HG03159 (cell line): ENCODE data around the gene URB2.
A peak's percentile ranks its signal among the peaks of the same experiment; 100 is the strongest.
"Not testable (repeated sequence)": the region's sequence is repeated elsewhere in the genome, so short reads cannot be mapped to it uniquely, and the experiment has no call there.

Source experiments
- ATAC-seq: cut with Tn5 transposase; IDR thresholded peaks from one replicate; pipeline ENCODE4 v1.9.1; 2021; ENCODE audit warnings: mild to moderate bottlenecking, moderate library complexity; ENCODE audit not compliant: unreplicated experiment

The URB2 gene

GRCh38 chr1:229625915-229626831 lies at the start of gene URB2, which contains the start of gene TAF5L:
Gene URB2, plus strand, starts transcription at chr1:229626247. Its CDS starts 1,387 bp downstream, at chr1:229627634.
Gene TAF5L, minus strand, starts transcription at chr1:229626122. Its CDS starts 11,640 bp downstream, at chr1:229614482.
- peak; percentile 87 for ATAC-seq

- ATAC-seq = peak; percentile 36
Observed at GRCh38 chr1:229578168-229579058, 47.6 kb upstream of the URB2 start.

- ATAC-seq = peak; percentile 90
Observed at GRCh38 chr1:229579059-229579673, 46.9 kb upstream of the URB2 start.

- ATAC-seq = no peak
Observed at GRCh38 chr1:229581485-229581884, 44.6 kb upstream of the URB2 start.

DNA sequence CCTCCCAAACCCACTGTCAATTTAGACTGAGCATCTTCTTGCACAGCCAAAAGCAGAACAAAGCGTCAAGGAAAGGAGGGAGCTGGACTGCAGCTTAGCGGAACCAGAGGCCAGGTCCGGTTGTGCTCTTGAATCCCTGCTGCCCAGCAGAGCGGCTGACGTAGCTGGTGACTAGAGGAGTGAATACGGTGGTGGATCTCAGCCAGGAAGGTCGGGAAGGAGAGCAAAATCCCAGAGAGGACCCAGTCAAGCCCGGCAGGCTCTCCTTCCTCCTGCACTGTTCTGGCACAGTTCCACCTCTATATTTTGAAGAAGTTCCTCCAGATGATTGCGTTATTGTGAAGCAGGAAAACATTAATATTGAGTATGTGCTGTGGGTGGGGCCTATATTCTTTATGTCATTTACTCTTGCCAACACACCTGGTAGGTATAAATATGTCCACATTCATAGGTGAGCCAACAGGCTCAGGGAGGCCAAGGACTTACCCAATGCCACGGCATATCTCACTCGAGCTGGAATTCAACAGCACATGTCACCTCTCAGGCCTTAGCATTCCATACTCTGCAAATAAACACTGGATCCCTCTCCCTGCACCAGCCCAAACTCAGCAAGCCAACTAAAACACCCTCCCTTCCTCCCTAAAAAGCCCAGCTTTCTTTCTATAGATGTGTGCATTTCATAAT lies 43.9 kb upstream of the URB2 start:
- no peak for ATAC-seq

DNA sequence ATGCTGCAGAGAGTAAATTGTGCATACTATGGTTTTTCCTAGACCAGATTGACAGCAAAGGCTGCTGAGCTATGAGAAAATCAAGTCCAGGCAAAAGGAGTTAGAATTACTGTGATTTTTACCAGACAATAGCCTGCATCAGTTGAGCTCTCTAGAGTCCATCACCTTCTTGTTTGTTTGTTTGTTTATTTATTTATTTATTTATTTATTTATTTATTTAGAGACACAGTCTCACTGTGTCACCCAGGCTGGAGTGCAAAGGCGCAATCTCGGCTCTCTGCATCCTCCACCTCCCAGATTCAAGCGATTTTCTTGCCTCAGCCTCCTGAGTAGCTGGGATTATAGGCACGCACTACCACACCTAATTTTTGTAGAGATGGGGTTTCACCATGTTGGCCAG lies 43.3 kb upstream of the URB2 start:
- ATAC-seq = no peak

GRCh38 chr1:229585338-229585737 lies 40.7 kb upstream of the URB2 start:
- ATAC-seq = no peak

GRCh38 chr1:229590119-229590518 lies 35.9 kb upstream of the URB2 start:
- no peak for ATAC-seq

DNA sequence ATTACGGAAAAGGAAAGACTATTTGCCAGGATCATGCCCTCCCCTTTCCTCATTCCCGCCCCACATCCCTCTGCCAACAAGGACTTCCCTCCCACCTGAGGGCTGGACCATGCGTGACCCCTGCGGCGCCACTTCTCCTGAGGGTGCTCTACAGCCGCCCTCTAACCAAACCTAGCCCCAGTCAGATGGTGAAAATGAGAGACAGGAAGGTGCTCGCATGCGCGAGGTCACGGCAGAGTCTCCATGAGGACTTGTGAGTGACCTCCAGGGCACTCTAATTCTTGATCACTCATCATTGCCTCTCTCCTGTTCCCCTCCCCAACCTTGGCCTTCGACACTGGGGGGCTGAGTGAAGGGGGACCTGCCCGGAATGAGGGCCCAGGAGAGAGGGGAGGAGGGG lies 32.2 kb upstream of the URB2 start:
- ATAC-seq = no peak

DNA sequence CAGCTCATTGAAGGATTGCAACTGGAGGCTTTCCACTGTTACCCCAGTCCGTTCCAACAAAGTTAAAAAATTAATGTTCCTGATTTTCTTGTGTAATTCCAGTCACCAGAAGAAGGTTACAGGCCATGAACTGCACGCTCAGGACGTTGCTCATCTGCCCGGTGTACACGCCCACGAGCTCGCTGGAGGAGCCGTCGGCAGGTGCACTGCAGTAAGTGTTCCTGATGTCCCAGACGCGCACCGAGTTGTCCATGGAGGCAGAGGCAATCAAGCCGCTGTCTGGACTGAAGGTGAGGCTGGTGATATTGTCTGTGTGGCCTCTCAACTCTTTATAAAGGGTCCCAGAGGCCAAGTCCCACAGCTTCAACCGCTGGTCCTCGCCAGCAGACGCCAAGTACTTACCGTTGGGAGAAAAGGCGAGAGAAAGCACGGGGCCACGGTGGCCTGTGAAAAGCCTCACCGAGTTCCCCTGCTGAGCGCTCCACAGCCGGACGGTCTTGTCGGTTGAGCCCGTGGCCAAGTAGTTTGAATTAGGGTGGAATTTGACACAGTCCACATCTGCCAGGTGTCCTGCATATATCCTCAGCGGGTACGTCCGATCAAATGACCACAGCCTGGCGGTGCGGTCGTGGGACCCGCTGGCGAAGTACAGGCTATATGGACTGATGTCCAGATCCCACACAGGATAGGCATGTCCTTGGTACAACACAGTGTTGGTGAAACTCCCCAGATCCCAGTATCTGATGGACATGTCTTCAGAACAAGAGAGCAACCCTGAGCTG lies 31.6 kb upstream of the URB2 start:
- no peak for ATAC-seq

DNA sequence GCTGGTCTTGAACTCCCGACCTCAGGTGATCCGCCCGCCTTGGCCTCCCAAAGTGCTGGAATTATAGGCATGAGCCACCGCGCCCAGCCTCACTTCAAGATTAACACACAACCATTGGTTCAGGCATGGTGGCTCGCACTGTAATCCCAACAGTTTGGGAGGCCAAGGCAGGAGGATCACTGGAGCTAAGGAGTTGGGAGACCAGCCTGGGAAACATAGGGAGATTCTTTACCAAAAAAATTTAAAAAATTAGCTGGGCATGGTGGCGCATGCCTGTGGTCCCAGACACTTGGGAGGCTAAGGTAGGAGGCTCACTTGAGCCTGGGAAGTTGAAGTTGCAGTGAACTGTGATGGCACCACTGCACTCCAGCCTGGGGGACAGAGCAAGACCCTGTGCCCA lies 30.2 kb upstream of the URB2 start:
- not testable (repeated sequence) for ATAC-seq

- ATAC-seq = no peak
Observed at GRCh38 chr1:229596925-229597699, 28.9 kb upstream of the URB2 start.

DNA sequence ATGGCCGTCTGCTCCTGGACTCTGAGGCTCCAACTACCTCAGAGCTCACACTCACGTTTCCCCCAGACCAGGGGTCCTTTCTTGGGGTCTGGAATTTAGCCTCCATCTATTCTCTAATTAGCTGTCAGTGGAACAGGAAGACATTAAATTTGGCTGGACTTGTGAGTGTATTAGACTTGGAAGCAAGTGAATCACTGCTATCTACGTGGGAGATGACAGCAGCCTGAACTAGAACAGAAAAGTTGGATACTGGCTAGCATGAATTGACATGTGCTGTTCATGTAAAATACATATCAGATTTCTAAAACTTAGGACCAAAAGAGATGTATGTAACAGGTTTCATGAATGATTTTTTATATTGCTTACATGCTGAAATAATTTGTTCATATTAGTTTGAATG lies 28.2 kb upstream of the URB2 start:
- ATAC-seq = no peak

- no peak for ATAC-seq
Observed at GRCh38 chr1:229599218-229599954, 26.7 kb upstream of the URB2 start.

GRCh38 chr1:229600229-229600628 lies 25.8 kb upstream of the URB2 start:
- ATAC-seq = no peak

DNA sequence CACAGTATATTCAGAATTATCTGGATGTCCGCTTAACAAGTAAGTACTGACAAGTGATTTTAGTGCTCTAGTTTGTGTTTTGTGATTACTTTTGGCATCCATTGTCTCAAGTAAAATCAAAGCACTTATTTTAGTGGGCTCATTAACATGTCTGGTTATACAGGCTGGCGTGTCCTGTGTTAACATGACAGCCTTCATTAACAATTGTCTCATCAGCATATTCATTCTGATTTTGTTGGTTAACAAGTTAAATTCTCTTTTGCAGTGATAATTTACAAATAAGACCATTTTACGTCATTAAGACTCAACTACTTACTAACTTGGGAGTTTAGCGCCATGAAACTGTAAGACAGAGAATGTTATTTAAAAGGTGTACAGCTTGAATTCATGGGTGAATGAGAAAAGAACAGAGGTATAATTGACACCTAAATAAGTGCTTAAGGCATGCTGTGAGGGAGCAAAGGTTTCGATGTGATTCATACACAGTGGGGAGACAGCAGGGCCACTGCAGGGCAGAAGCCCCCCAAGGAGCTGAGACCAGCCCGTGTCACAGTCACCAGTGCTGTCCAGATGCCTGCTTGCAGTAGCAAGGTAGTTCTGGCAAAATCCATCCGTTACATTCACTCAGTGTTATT lies 22.6 kb upstream of the URB2 start:
- ATAC-seq = no peak

DNA sequence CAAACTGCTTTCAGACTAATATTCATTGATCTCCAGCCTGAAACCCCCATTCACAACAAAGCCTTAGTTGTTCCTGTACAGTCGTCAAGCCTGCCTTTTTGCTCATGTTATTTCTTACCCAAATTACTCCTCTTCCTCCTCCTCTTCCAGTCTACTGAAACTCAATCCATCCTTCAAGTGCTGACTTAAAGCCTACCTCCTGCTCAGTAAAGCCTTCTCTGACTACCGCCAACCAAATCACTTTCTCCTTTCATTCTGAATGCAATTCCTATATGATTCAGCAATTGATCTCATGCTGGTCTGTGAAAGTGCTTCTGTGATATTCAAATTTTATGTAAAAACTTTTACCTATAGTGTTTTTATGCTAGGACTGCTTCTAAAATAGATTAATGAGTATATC lies 18.7 kb upstream of the URB2 start:
- no peak for ATAC-seq

DNA sequence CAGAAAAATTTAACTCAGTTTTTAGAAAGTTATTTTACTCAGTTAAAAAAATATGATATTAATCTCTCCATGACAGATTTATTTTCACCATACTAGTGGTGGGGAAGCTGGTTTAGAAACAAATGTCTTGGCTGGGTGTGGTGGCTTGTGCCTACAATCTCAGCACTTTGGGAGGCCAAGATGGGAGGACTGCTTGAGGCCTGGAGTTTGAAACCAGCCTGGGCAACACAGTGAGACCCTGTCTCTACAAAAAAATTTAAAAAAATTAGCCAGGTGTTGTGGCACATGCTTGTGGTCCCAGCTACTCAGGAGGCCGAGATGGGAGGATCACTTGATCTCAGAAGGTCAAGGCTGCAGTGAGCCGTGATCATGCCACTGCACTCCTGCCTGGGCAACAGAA lies 17.5 kb upstream of the URB2 start:
- ATAC-seq = no peak
